CD4-positive, alpha-beta memory T cell (primary cell): ENCODE measurements around the gene EDN1. TPM values are rescaled to one million over a fixed set of nuclear protein-coding genes. Genes with fewer than 3 reads are reported as not detected.

Source experiments
- CTCF ChIA-PET: fragments of 350-600 bp; sonication (Branson Sonifier 250); formaldehyde crosslinking; loops from one replicate; lab custom pipeline; 2021; ENCODE audit warnings: inconsistent platforms; ENCODE audit not compliant: partially characterized antibody; lab: Charles Lee
- POLR2A ChIA-PET: fragments of 350-600 bp; sonication (Branson Sonifier 250); formaldehyde crosslinking; loops from one replicate; lab custom pipeline; 2021; ENCODE audit not compliant: partially characterized antibody; lab: Charles Lee
- DNase-seq, 5 donors: peaks; one replicate each; pipeline versions ENCODE4 v3.0.0 to v3.0.0-alpha.2; 2020 to 2022; ENCODE audit warnings: mixed read lengths in 1 of 5
- H3K27ac ChIP-seq: one replicate; pipeline ENCODE4 v1.7.0; 2013; ENCODE audit warnings: low read depth, low read length
- H3K27me3 ChIP-seq: 2 replicates; pipeline ENCODE4 v1.7.0; 2013; ENCODE audit warnings: mild to moderate bottlenecking, low read length, moderate library complexity; ENCODE audit not compliant: insufficient read depth
- H3K36me3 ChIP-seq: 2 replicates; pipeline ENCODE4 v1.7.0; 2013; ENCODE audit warnings: mild to moderate bottlenecking, low read length, moderate library complexity; ENCODE audit not compliant: insufficient read depth
- H3K4me1 ChIP-seq: 2 replicates; pipeline ENCODE4 v1.7.0; 2013; ENCODE audit warnings: mild to moderate bottlenecking, low read length, moderate library complexity; ENCODE audit not compliant: insufficient read depth
- H3K4me3 ChIP-seq, 2 donors: one replicate each; pipeline ENCODE4 v1.7.0; 2013; ENCODE audit warnings: low read length in 2 of 2, mild to moderate bottlenecking in 1 of 2
- H3K9me3 ChIP-seq, 2 donors: one replicate each; pipeline ENCODE4 v1.7.0; 2013; ENCODE audit warnings: low read length in 2 of 2, control low read depth in 1 of 2; ENCODE audit not compliant: control insufficient read depth in 1 of 2
- H3K27ac Mint-ChIP-seq, 7 donors: one replicate each; pipeline ENCODE4 v1.8.0; 2020 to 2021; ENCODE audit warnings: mixed read lengths in 7 of 7, mild to moderate bottlenecking in 6 of 7, inconsistent platforms in 3 of 7, moderate library complexity in 3 of 7
- H3K27me3 Mint-ChIP-seq, 2 donors: one replicate each; pipeline ENCODE4 v1.8.0; 2020 to 2021; ENCODE audit warnings: mixed read lengths in 2 of 2
- H3K36me3 Mint-ChIP-seq, 2 donors: one replicate each; pipeline ENCODE4 v1.8.0; 2020 to 2021; ENCODE audit warnings: mixed read lengths in 2 of 2, inconsistent platforms in 1 of 2, mild to moderate bottlenecking in 1 of 2
- H3K4me1 Mint-ChIP-seq, 4 donors: one replicate each; pipeline ENCODE4 v1.8.0; 2020 to 2021; ENCODE audit warnings: mixed read lengths in 4 of 4, mild to moderate bottlenecking in 1 of 4
- H3K4me3 Mint-ChIP-seq, 8 donors: one replicate each; pipeline ENCODE4 v1.8.0; 2020 to 2021; ENCODE audit warnings: mixed read lengths in 8 of 8, mild to moderate bottlenecking in 7 of 8, moderate library complexity in 6 of 8, inconsistent platforms in 3 of 8
- H3K9me3 Mint-ChIP-seq, 8 donors: one replicate each; pipeline ENCODE4 v1.8.0; 2020 to 2021; ENCODE audit warnings: mixed read lengths in 8 of 8, mild to moderate bottlenecking in 5 of 8, inconsistent platforms in 3 of 8, moderate library complexity in 1 of 8
- intact Hi-C: fragments of 100-400 bp; cut with micrococcal nuclease; formaldehyde crosslinking; loops from one replicate; pipeline ENCODE4 v1.15.1; 2023
- polyA plus RNA-seq, 2 donors: library from polyadenylated mRNA; unstranded; fragments of 300-500 nt; fragmentation: Illumina TruSeq; gene quantifications; one replicate each; pipeline ENCODE4 v1.2.3, GENCODE V29; 2021
- total RNA-seq, 2 experiments: library from RNA; stranded (reverse); gene quantifications; one replicate each; pipeline ENCODE4 v1.2.3, GENCODE V29; 2021

EDN1 gene
- total and polyA plus RNA-seq, 4 experiments from 2014 or later, result 0.15 to 0.28 TPM; not detected in 2

GRCh38 chr6:12249541-12250382 lies 40.4 kb upstream of the EDN1 start:
- Histone ChIP-seq H3K36me3 (no peaks in the 10 kb centered on the region), H3K4me3 (no peak overlapping the region), H3K27me3 (no peaks in the 10 kb centered on the region), H3K9me3 (no peaks in the 10 kb centered on the region), H3K4me1 (no peaks in the 10 kb centered on the region), H3K27ac (no peak overlapping the region)
- ChIA-PET CTCF (no interaction called here), POLR2A (no interaction called here)
- no peak overlapping the region for H3K27ac Mint-ChIP-seq
- no peak overlapping the region for H3K4me3 Mint-ChIP-seq
- intact Hi-C loops, result no loop called here
- H3K9me3 Mint-ChIP-seq, result no peaks in the 10 kb centered on the region
- no peak for DNase-seq
- no peaks in the 10 kb centered on the region for H3K4me1 Mint-ChIP-seq
- H3K36me3 Mint-ChIP-seq, result no peaks in the 10 kb centered on the region
- H3K27me3 Mint-ChIP-seq, result peaks cover 14 to 22% of the 10 kb centered on the region in 2 donors

- H3K4me1 Mint-ChIP-seq, result no peaks in the 10 kb centered on the region
- H3K4me3 Mint-ChIP-seq, result no peak overlapping the region
- intact Hi-C loops, result no loop called here
- ChIA-PET POLR2A (no interaction called here), CTCF (no interaction called here)
- no peaks in the 10 kb centered on the region for H3K9me3 Mint-ChIP-seq
- H3K27me3 Mint-ChIP-seq, result peaks cover 18 to 22% of the 10 kb centered on the region in 2 donors
- no peak for DNase-seq
- Histone ChIP-seq H3K36me3 (no peaks in the 10 kb centered on the region), H3K27me3 (no peaks in the 10 kb centered on the region), H3K4me3 (no peak overlapping the region), H3K27ac (no peak overlapping the region), H3K9me3 (no peaks in the 10 kb centered on the region), H3K4me1 (no peaks in the 10 kb centered on the region)
- no peaks in the 10 kb centered on the region for H3K36me3 Mint-ChIP-seq
- no peak overlapping the region for H3K27ac Mint-ChIP-seq
Observed at GRCh38 chr6:12250383-12250770, 39.8 kb upstream of the EDN1 start.

GRCh38 chr6:12254210-12254609 lies 36.0 kb upstream of the EDN1 start:
- Histone ChIP-seq H3K27me3 (no peaks in the 10 kb centered on the region), H3K4me1 (no peaks in the 10 kb centered on the region), H3K36me3 (no peaks in the 10 kb centered on the region), H3K27ac (no peak overlapping the region), H3K4me3 (no peak overlapping the region), H3K9me3 (no peaks in the 10 kb centered on the region)
- H3K4me3 Mint-ChIP-seq, result no peak overlapping the region
- CTCF ChIA-PET, result no interaction called here
- no peak overlapping the region for H3K27ac Mint-ChIP-seq
- H3K9me3 Mint-ChIP-seq, result no peaks in the 10 kb centered on the region
- POLR2A ChIA-PET, result no interaction called here
- H3K4me1 Mint-ChIP-seq, result no peaks in the 10 kb centered on the region
- no peak for DNase-seq
- no peaks in the 10 kb centered on the region for H3K36me3 Mint-ChIP-seq
- intact Hi-C loops, result no loop called here
- H3K27me3 Mint-ChIP-seq, result peaks cover 13 to 15% of the 10 kb centered on the region in 2 donors

- peaks cover 10 to 16% of the 10 kb centered on the region in 2 donors for H3K27me3 Mint-ChIP-seq
- H3K9me3 Mint-ChIP-seq, result no peaks in the 10 kb centered on the region
- ChIA-PET CTCF (no interaction called here), POLR2A (interaction anchor here (0.5 kb wide), 1 partner anchor 399 kb away, joined by 3 read pairs; no protein-coding TSS in a partner anchor)
- no peaks in the 10 kb centered on the region for H3K4me1 Mint-ChIP-seq
- intact Hi-C loops, result no loop called here
- Histone ChIP-seq H3K4me3 (no peak overlapping the region), H3K36me3 (no peaks in the 10 kb centered on the region), H3K27ac (no peak overlapping the region), H3K27me3 (no peaks in the 10 kb centered on the region), H3K9me3 (no peaks in the 10 kb centered on the region), H3K4me1 (no peaks in the 10 kb centered on the region)
- H3K4me3 Mint-ChIP-seq, result no peak overlapping the region
- no peaks in the 10 kb centered on the region for H3K36me3 Mint-ChIP-seq
- no peak overlapping the region for H3K27ac Mint-ChIP-seq
- DNase-seq, result no peak
Observed at GRCh38 chr6:12258191-12258590, 32.0 kb upstream of the EDN1 start.

- CTCF ChIA-PET, result no interaction called here
- H3K27ac Mint-ChIP-seq, result no peak overlapping the region
- no peak overlapping the region for H3K27ac ChIP-seq
- no peaks in the 10 kb centered on the region for H3K9me3 Mint-ChIP-seq
- no peaks in the 10 kb centered on the region for H3K4me1 Mint-ChIP-seq
- H3K36me3 Mint-ChIP-seq, result no peaks in the 10 kb centered on the region
- DNase-seq, result no peak
- no peak overlapping the region for H3K4me3 Mint-ChIP-seq
- POLR2A ChIA-PET, result interaction anchor here (0.5 kb wide), 1 partner anchor 399 kb away, joined by 3 read pairs; no protein-coding TSS in a partner anchor
- H3K9me3 ChIP-seq, result no peaks in the 10 kb centered on the region
- intact Hi-C loops, result no loop called here
- H3K4me3 ChIP-seq, result no peak overlapping the region
- H3K27me3 Mint-ChIP-seq, result peaks cover 10 to 19% of the 10 kb centered on the region in 2 donors
- H3K27me3 ChIP-seq, result no peaks in the 10 kb centered on the region
- no peaks in the 10 kb centered on the region for H3K36me3 ChIP-seq
- no peaks in the 10 kb centered on the region for H3K4me1 ChIP-seq
Observed at GRCh38 chr6:12258591-12259075, 31.5 kb upstream of the EDN1 start.

GRCh38 chr6:12260458-12261093 lies 29.6 kb upstream of the EDN1 start:
- Mint-ChIP-seq H3K9me3 (no peaks in the 10 kb centered on the region), H3K4me1 (no peaks in the 10 kb centered on the region), H3K27me3 (peaks cover 5 to 12% of the 10 kb centered on the region in 2 donors), H3K36me3 (no peaks in the 10 kb centered on the region), H3K27ac (no peak overlapping the region), H3K4me3 (no peak overlapping the region)
- Histone ChIP-seq H3K9me3 (no peaks in the 10 kb centered on the region), H3K27me3 (no peaks in the 10 kb centered on the region), H3K4me1 (no peaks in the 10 kb centered on the region), H3K36me3 (no peaks in the 10 kb centered on the region), H3K4me3 (no peak overlapping the region), H3K27ac (no peak overlapping the region)
- DNase-seq, result no peak
- POLR2A ChIA-PET, result no interaction called here
- CTCF ChIA-PET, result no interaction called here
- intact Hi-C loops, result no loop called here

GRCh38 chr6:12261502-12261901 lies 28.7 kb upstream of the EDN1 start:
- Mint-ChIP-seq H3K36me3 (no peaks in the 10 kb centered on the region), H3K27ac (no peak overlapping the region), H3K4me3 (no peak overlapping the region), H3K4me1 (peaks cover 0 to 2% (median 0%) of the 10 kb centered on the region in 4 donors), H3K9me3 (no peaks in the 10 kb centered on the region), H3K27me3 (peaks cover 5 to 10% of the 10 kb centered on the region in 2 donors)
- ChIA-PET POLR2A (no interaction called here), CTCF (no interaction called here)
- no peaks in the 10 kb centered on the region for H3K4me1 ChIP-seq
- intact Hi-C loops, result no loop called here
- no peaks in the 10 kb centered on the region for H3K9me3 ChIP-seq
- no peak overlapping the region for H3K4me3 ChIP-seq
- no peaks in the 10 kb centered on the region for H3K36me3 ChIP-seq
- no peak overlapping the region for H3K27ac ChIP-seq
- no peaks in the 10 kb centered on the region for H3K27me3 ChIP-seq
- no peak for DNase-seq
